Endothelial cell of umbilical vein (primary cell): Measurements from ENCODE around the gene MREG.

ENCODE experiments used
- CTCF ChIP-seq, 2 donors: IDR thresholded peaks; 1 replicate in 1 of 2; 2 replicates in 1 of 2; pipeline ENCODE4 v1.5.1; 2011; ENCODE audit warnings: low read length in 2 of 2, mild to moderate bottlenecking in 2 of 2, moderate library complexity in 2 of 2, control low read depth in 1 of 2, inconsistent platforms in 1 of 2, low read depth in 1 of 2; ENCODE audit not compliant: insufficient read depth in 1 of 2; ENCODE audit errors: extremely low read depth in 1 of 2
- EZH2 ChIP-seq: IDR thresholded peaks from 2 replicates; pipeline ENCODE4 v1.6.1; 2012; ENCODE audit warnings: borderline replicate concordance, low read depth, mild to moderate bottlenecking, moderate library complexity, low read length, inconsistent platforms; ENCODE audit not compliant: severe bottlenecking
- GATA2 ChIP-seq: IDR thresholded peaks from 2 replicates; pipeline ENCODE4 v1.7.0; 2011; ENCODE audit warnings: low read depth, mild to moderate bottlenecking, moderate library complexity, mixed read lengths, low read length; ENCODE audit not compliant: insufficient read length, insufficient read depth
- JUN ChIP-seq: IDR thresholded peaks from 2 replicates; pipeline ENCODE4 v1.6.1; 2011; ENCODE audit warnings: borderline replicate concordance, low read depth; ENCODE audit not compliant: insufficient read length, insufficient read depth
- MAX ChIP-seq: IDR thresholded peaks from 2 replicates; pipeline ENCODE4 v1.6.1; 2011; ENCODE audit not compliant: insufficient read depth, insufficient read length
- MYC ChIP-seq: IDR thresholded peaks from one replicate; pipeline ENCODE4 v1.6.1; 2011; ENCODE audit warnings: mild to moderate bottlenecking, low read depth, low read length
- POLR2A ChIP-seq: IDR thresholded peaks from 2 replicates; pipeline ENCODE4 v1.6.1; 2012; ENCODE audit warnings: low read depth, mild to moderate bottlenecking, control low read depth, low read length
- POLR2AphosphoS5 ChIP-seq: IDR thresholded peaks from 2 replicates; pipeline ENCODE4 v1.6.1; 2012; ENCODE audit warnings: low read depth, mild to moderate bottlenecking, control low read depth, low read length, moderate library complexity; ENCODE audit not compliant: insufficient read depth

DNA sequence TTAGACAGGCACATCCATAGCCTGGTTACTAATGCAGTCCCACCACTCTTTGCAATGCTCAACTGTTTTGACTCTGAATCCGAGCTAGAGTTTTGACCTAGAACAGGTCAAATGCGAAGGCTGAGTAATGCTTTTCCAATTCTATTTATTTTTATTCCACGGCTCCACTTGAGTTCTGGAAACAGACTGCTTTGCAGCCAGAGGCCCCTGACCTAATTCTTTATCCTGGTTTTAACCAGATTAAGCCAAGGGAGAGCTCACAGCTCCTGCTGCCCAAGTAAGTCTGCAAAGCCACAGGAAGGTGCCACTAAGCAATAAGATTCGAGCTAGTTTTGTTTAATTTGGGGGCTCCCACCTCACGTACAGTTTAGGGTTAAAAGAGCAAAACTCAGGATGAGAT, 51.4 kb downstream of the MREG start:
- TF ChIP-seq CTCF (IDR thresholded peaks at IDR 0.05; ENCODE audit: extremely low read depth in 1 of 2, insufficient read depth in 1 of 2, low read depth in 1 of 2, low read length in 2 of 2) (no peak), POLR2A (no peak), EZH2 (no peak), GATA2 (no peak), POLR2AphosphoS5 (no peak), MAX (no peak), JUN (no peak), MYC (no peak)
